Gastroesophageal sphincter (tissue), 4 donors: ENCODE results near the gene ULK4. TPM values are rescaled to one million over a fixed set of nuclear protein-coding genes. Genes with fewer than 3 reads are reported as not detected.
"Not testable (repeated sequence)": the region's sequence is repeated elsewhere in the genome, so short reads cannot be mapped to it uniquely, and the experiment has no call there.

Experiments
- ATAC-seq: fragments of 150-250 bp; one replicate; pipeline ENCODE4 v1.9.1; 2016; ENCODE audit warnings: mild to moderate bottlenecking, moderate library complexity
- H3K27ac ChIP-seq, 4 donors: fragments of 200-600 bp; sonication (generic) in 3 of 4; 1 replicate in 3 of 4; 2 replicates in 1 of 4; pipeline ENCODE4 v1.5.1; 2016 to 2019
- H3K27me3 ChIP-seq: fragments of 200-600 bp; sonication (generic); one replicate; pipeline ENCODE4 v1.5.1; 2019
- H3K36me3 ChIP-seq, 2 donors: fragments of 200-600 bp; sonication (generic); one replicate each; pipeline ENCODE4 v1.5.1; 2019; ENCODE audit warnings: control low read depth in 1 of 2
- H3K4me1 ChIP-seq, 3 donors: fragments of 200-600 bp; sonication (generic); 1 replicate in 2 of 3; 2 replicates in 1 of 3; pipeline ENCODE4 v1.5.1; 2016 to 2019; ENCODE audit warnings: control low read depth in 2 of 3
- H3K4me3 ChIP-seq, 2 donors: fragments of 200-600 bp; sonication (generic); one replicate each; pipeline ENCODE4 v1.5.1; 2019; ENCODE audit warnings: mild to moderate bottlenecking in 1 of 2, moderate library complexity in 1 of 2
- H3K9me3 ChIP-seq, 3 donors: fragments of 200-600 bp; sonication (generic); one replicate each; pipeline ENCODE4 v1.5.1; 2017 to 2019; ENCODE audit warnings: control low read depth in 2 of 3
- CTCF ChIP-seq, 4 experiments: fragments of 200-600 bp in 2 of 4; fragments of 450-650 bp in 2 of 4; sonication (generic) in 1 of 4; IDR thresholded peaks; one replicate each; pipeline ENCODE4 v1.5.1; 2017 to 2019; ENCODE audit warnings: antibody characterized with exemption in 4 of 4, mild to moderate bottlenecking in 2 of 4, moderate library complexity in 2 of 4
- EP300 ChIP-seq: sonication (generic); formaldehyde crosslinking; IDR thresholded peaks from one replicate; pipeline ENCODE4 v1.6.1; 2017; ENCODE audit warnings: antibody characterized with exemption, mild to moderate bottlenecking
- POLR2A ChIP-seq, 2 donors: fragments of 450-650 bp; IDR thresholded peaks; one replicate each; pipeline ENCODE4 v1.6.1; 2017; ENCODE audit warnings: antibody characterized with exemption in 2 of 2, mild to moderate bottlenecking in 2 of 2, moderate library complexity in 1 of 2
- POLR2AphosphoS5 ChIP-seq: sonication (generic); formaldehyde crosslinking; IDR thresholded peaks from one replicate; pipeline ENCODE4 v1.6.1; 2017; ENCODE audit warnings: antibody characterized with exemption
- WGBS, 2 donors: methylation state at CpG; one replicate each; pipeline ENCODE4 v1.1.5; 2018; ENCODE audit warnings: low coverage in 1 of 2; 5-methylcytosine and 5-hydroxymethylcytosine counted together
- total RNA-seq, 4 donors: library from RNA; depleted of rRNA; stranded (reverse); fragments of >200 nt; gene quantifications; one replicate each; pipeline ENCODE4 v1.1.0, GENCODE V29; 2016

The ULK4 gene
- total RNA-seq, 4 donors from 2014 or later, result 3.8 to 15.4 (median 8.8) TPM

GRCh38 chr3:41845826-41846225 is 116.1 kb downstream of the ULK4 start:
- TF ChIP-seq EP300, result no peak
- TF ChIP-seq POLR2AphosphoS5, result no peak
- TF ChIP-seq POLR2A (IDR thresholded peaks at IDR 0.05), result no peak
- no peak for TF ChIP-seq CTCF (IDR thresholded peaks at IDR 0.05)
- peaks cover 0 to 7% (median 0%) of the 10 kb centered on the region in 3 donors for H3K9me3 ChIP-seq
- H3K27ac ChIP-seq, result no peak overlapping the region
- H3K4me1 ChIP-seq, result no peaks in the 10 kb centered on the region
- WGBS, 2 donors, result 37 to 56% methylated on average over 1 of the region's 1 CpG
- ATAC-seq, result no peak
- no peaks in the 10 kb centered on the region for H3K27me3 ChIP-seq
- H3K4me3 ChIP-seq, result no peak overlapping the region
- H3K36me3 ChIP-seq, result no peaks in the 10 kb centered on the region

- ATAC-seq, H3K4me3 ChIP-seq: not testable (repeated sequence)
- WGBS, 2 donors, result 95% methylated on average over 14 of the region's 24 CpGs; no CpG with 5 or more reads in 1 of the 2 donors
These were observed 117.6 kb downstream of the ULK4 start for GRCh38 chr3:41844256-41844655.

GRCh38 chr3:41840936-41841668 is 120.8 kb downstream of the ULK4 start:
- ATAC-seq, H3K4me1 ChIP-seq, H3K36me3 ChIP-seq, H3K4me3 ChIP-seq, H3K27ac ChIP-seq, H3K27me3 ChIP-seq: not testable (repeated sequence)
- no CpG with 5 or more reads among the region's 52 CpGs for WGBS, 2 donors
- H3K9me3 ChIP-seq, result peaks cover 0 to 15% (median 0%) of the 10 kb centered on the region in 3 donors

More at GRCh38 chr3:41844256-41844655, 117.6 kb downstream of the ULK4 start:
- not testable (repeated sequence) for H3K36me3 ChIP-seq, H3K27ac ChIP-seq, H3K27me3 ChIP-seq, H3K4me1 ChIP-seq
- H3K9me3 ChIP-seq, result peaks cover 0 to 15% (median 0%) of the 10 kb centered on the region in 3 donors

- no peak for ATAC-seq
- WGBS, 2 donors, result 38 to 43% methylated on average over 9 to 10 of the region's 11 CpGs
- Histone ChIP-seq H3K9me3 (peaks cover 0 to 19% (median 0%) of the 10 kb centered on the region in 3 donors), H3K27me3 (no peaks in the 10 kb centered on the region), H3K4me3 (no peak overlapping the region), H3K4me1 (no peaks in the 10 kb centered on the region), H3K27ac (no peak overlapping the region), H3K36me3 (no peaks in the 10 kb centered on the region)
- TF ChIP-seq POLR2A (IDR thresholded peaks at IDR 0.05) (no peak), EP300 (no peak), POLR2AphosphoS5 (no peak), CTCF (IDR thresholded peaks at IDR 0.05) (no peak)
These were observed 125.4 kb downstream of the ULK4 start for GRCh38 chr3:41836360-41837134.

GRCh38 chr3:41833628-41834027 is 128.3 kb downstream of the ULK4 start:
- Histone ChIP-seq H3K4me3 (no peak overlapping the region), H3K4me1 (no peaks in the 10 kb centered on the region), H3K27ac (no peak overlapping the region), H3K9me3 (peaks cover 0 to 4% (median 0%) of the 10 kb centered on the region in 3 donors), H3K27me3 (no peaks in the 10 kb centered on the region), H3K36me3 (no peaks in the 10 kb centered on the region)
- 80 to 85% methylated on average over 1 to 3 of the region's 3 CpGs for WGBS, 2 donors
- TF ChIP-seq POLR2A (IDR thresholded peaks at IDR 0.05), result no peak
- no peak for TF ChIP-seq CTCF (IDR thresholded peaks at IDR 0.05)
- no peak for TF ChIP-seq EP300
- TF ChIP-seq POLR2AphosphoS5, result no peak
- no peak for ATAC-seq
